Pancreas (tissue), 10 donors: ENCODE data around the gene FAM81A. TPM values are rescaled to one million over a fixed set of nuclear protein-coding genes. Genes with fewer than 3 reads are reported as not detected.
A peak's percentile ranks its signal among the peaks of the same experiment; 100 is the strongest.
"Not testable (repeated sequence)": the region's sequence is repeated elsewhere in the genome, so short reads cannot be mapped to it uniquely, and the experiment has no call there.

ENCODE experiments used
- ATAC-seq, 4 donors: fragments of 200-7000 bp; cut with Tn5 transposase; one replicate each; pipeline versions ENCODE4 v1.8.0 to v1.9.1; 2020; ENCODE audit warnings: mild to moderate bottlenecking in 4 of 4, moderate library complexity in 4 of 4
- DNase-seq, 6 donors: peaks; one replicate each; pipeline ENCODE4 v3.0.0-alpha.2; 2020
- FAIRE-seq: peaks from 2 replicates; lab custom pipeline; 2012; peaks lifted over from hg19 to GRCh38; lab: Jason Lieb, UNC
- H3K27ac ChIP-seq, 4 donors: fragments of 200-600 bp; sonication (generic); 1 replicate in 3 of 4; 2 replicates in 1 of 4; pipeline versions ENCODE4 v1.5.0 to v1.8.0; 2020
- H3K27me3 ChIP-seq, 4 donors: fragments of 200-600 bp; one replicate each; pipeline ENCODE4 v1.8.0; 2021
- H3K36me3 ChIP-seq, 3 donors: fragments of 200-600 bp; sonication (generic) in 1 of 3; one replicate each; pipeline versions ENCODE4 v1.5.0 to v1.8.0; 2020 to 2021
- H3K4me1 ChIP-seq, 3 donors: fragments of 200-600 bp; one replicate each; pipeline ENCODE4 v1.8.0; 2021
- H3K4me3 ChIP-seq, 4 donors: fragments of 200-600 bp; sonication (generic) in 2 of 4; one replicate each; pipeline versions ENCODE4 v1.5.0 to v1.8.0; 2020 to 2021
- H3K9me3 ChIP-seq, 4 donors: fragments of 200-600 bp; one replicate each; pipeline ENCODE4 v1.8.0; 2021
- CTCF ChIP-seq, 4 donors: fragments of 200-600 bp; sonication (generic) in 3 of 4; IDR thresholded peaks; one replicate each; pipeline versions ENCODE4 v1.5.0 to v1.8.0; 2021; ENCODE audit warnings: antibody characterized with exemption in 4 of 4
- WGBS, 2 donors: extraction: QIAGEN DNeasy Blood & Tissue Kit; methylation state at CpG; one replicate each; pipeline ENCODE4 v1.1.7; 2013; 5-methylcytosine and 5-hydroxymethylcytosine counted together
- intact Hi-C, 3 donors: fragments of 100-400 bp; cut with DNase I; formaldehyde crosslinking; loops; one replicate each; pipeline versions ENCODE4 v1.11.1 to v1.14.2; 2022
- polyA plus RNA-seq, 2 donors: library from polyadenylated mRNA; stranded (reverse); fragments of 200-250 nt; gene quantifications; one replicate each; pipeline ENCODE4 v1.2.3, GENCODE V29; 2013
- total RNA-seq, 6 donors: library from RNA; stranded (reverse); fragmentation: NEBNext Ultra II Directional in 4 of 6; extraction: Animal tissue kit (Norgen Biotek cat#: 25700) in 4 of 6; gene quantifications; one replicate each; pipeline versions ENCODE4 v1.2.1 to v1.2.4, GENCODE V29; 2021 to 2023
- donor health status: healthy with polysubstance abuse.
- donor health status: DM: no; HTN: no; CAD: no; lungs with moderate emphysema.
- donor health status: DM: no; HTN: no; CAD: no.
- donor health status: control.
- donor health status: control.
- donor health status: Bipolar disorder and iron deficiency.
- donor health status: DM: yes; HTN: yes; CAD: no.
- donor health status: DM: no; HTN: no; CAD: no.
- donor health status: DM: no; HTN: no; CAD: no.
- donor health status: DM: yes; HTN: yes; CAD: no.

FAM81A gene
- total and polyA plus RNA-seq, 8 donors, result 0.34 to 2.2 (median 0.62) TPM

GRCh38 chr15:59519329-59519728 is 81.3 kb downstream of the FAM81A start:
- no peak for TF ChIP-seq CTCF (IDR thresholded peaks at IDR 0.05)
- no peaks in the 10 kb centered on the region for H3K9me3 ChIP-seq
- ATAC-seq, result no peak
- no peaks in the 10 kb centered on the region for H3K36me3 ChIP-seq
- H3K4me1 ChIP-seq, result no peaks in the 10 kb centered on the region
- intact Hi-C loops, result no loop called here
- no peak overlapping the region for H3K27ac ChIP-seq
- FAIRE-seq, result no peak
- no peaks in the 10 kb centered on the region for H3K27me3 ChIP-seq
- WGBS, 2 donors, result 81 to 86% methylated on average over 3 of the region's 3 CpGs
- H3K4me3 ChIP-seq, result no peak overlapping the region
- DNase-seq, result no peak

DNA sequence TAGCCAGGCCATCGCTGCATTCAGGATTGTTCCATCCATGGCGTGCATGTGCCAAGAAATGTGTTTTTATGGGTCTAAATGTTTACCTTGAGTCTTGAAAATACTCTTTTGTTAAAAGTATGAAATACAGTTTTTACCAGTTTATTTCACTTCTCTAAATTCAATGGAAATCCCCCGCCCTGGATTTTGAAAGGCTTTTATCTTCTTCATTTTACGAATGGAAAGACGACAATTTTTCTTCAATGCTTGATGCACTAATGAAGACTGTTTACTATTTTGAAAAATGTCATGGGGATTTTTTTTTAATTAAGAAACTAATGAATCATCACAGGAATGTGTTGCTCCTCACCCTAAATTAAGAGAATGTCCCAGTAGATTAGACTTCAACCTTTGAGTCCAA is 83.5 kb downstream of the FAM81A start:
- ATAC-seq, result no peak
- no peak overlapping the region for H3K27ac ChIP-seq
- H3K4me1 ChIP-seq, result no peaks in the 10 kb centered on the region
- no peaks in the 10 kb centered on the region for H3K36me3 ChIP-seq
- no peaks in the 10 kb centered on the region for H3K27me3 ChIP-seq
- no peak overlapping the region for H3K4me3 ChIP-seq
- H3K9me3 ChIP-seq, result no peaks in the 10 kb centered on the region
- 89 to 93% methylated on average over 5 of the region's 5 CpGs for WGBS, 2 donors
- DNase-seq, result no peak
- FAIRE-seq, result no peak
- no peak for TF ChIP-seq CTCF (IDR thresholded peaks at IDR 0.05)
- intact Hi-C loops, result no loop called here

- Histone ChIP-seq H3K27ac (no peak overlapping the region), H3K4me1 (no peaks in the 10 kb centered on the region), H3K36me3 (no peaks in the 10 kb centered on the region), H3K4me3 (no peak overlapping the region), H3K9me3 (no peaks in the 10 kb centered on the region), H3K27me3 (no peaks in the 10 kb centered on the region)
- intact Hi-C loops, result no loop called here
- ATAC-seq (no peak), DNase-seq (no peak), FAIRE-seq (no peak)
- TF ChIP-seq CTCF (IDR thresholded peaks at IDR 0.05), result no peak
- WGBS, 2 donors, result 75 to 80% methylated on average over 15 of the region's 15 CpGs
Observed at GRCh38 chr15:59522988-59523461, 85.0 kb downstream of the FAM81A start.

- 83 to 84% methylated on average over 6 of the region's 6 CpGs for WGBS, 2 donors
- no peak overlapping the region for H3K4me3 ChIP-seq
- H3K27me3 ChIP-seq, result no peaks in the 10 kb centered on the region
- no peak for TF ChIP-seq CTCF (IDR thresholded peaks at IDR 0.05)
- no peaks in the 10 kb centered on the region for H3K9me3 ChIP-seq
- intact Hi-C loops, result no loop called here
- FAIRE-seq (no peak), DNase-seq (no peak), ATAC-seq (no peak)
- no peaks in the 10 kb centered on the region for H3K36me3 ChIP-seq
- no peak overlapping the region for H3K27ac ChIP-seq
- H3K4me1 ChIP-seq, result no peaks in the 10 kb centered on the region
Observed at GRCh38 chr15:59523702-59524101, 85.7 kb downstream of the FAM81A start.

DNA sequence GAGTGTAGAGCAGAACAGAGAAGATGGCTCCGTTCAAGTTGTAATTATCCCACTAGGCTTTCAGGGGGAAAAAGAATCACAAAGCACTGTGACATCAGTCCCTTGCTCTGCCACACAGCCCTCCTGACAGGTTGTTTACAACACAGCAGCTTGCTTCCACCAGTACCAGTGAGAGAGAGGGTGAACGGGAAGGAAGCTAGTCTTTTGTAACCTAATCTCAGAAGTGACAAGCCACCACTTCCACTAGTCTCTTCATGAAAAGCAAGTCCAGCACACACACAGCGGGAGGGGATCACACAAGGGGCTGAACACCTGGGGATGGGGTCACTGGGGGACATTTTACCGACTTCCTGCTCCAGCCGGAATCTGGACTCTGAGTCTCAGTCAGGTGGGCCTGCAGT is 86.3 kb downstream of the FAM81A start:
- ATAC-seq, result peak in 2 of 4 donors; percentile 31 to 37
- no peak overlapping the region for H3K27ac ChIP-seq

GRCh38 chr15:59526466-59526865 is 88.5 kb downstream of the FAM81A start:
- H3K4me1 ChIP-seq, ATAC-seq, DNase-seq, H3K27ac ChIP-seq, FAIRE-seq, H3K36me3 ChIP-seq, intact Hi-C loops, H3K9me3 ChIP-seq, H3K4me3 ChIP-seq, H3K27me3 ChIP-seq: not testable (repeated sequence)
- WGBS, 2 donors, result 68 to 80% methylated on average over 6 of the region's 6 CpGs

More for the DNA sequence above, 86.3 kb downstream of the FAM81A start:
- 59 to 78% methylated on average over 5 of the region's 5 CpGs for WGBS, 2 donors
- H3K4me1 ChIP-seq, result peaks cover 0 to 3% (median 0%) of the 10 kb centered on the region in 3 donors
- DNase-seq, result no peak
- TF ChIP-seq CTCF (IDR thresholded peaks at IDR 0.05), result no peak
- no peak overlapping the region for H3K4me3 ChIP-seq
- FAIRE-seq, result no peak
- no peaks in the 10 kb centered on the region for H3K27me3 ChIP-seq
- no peaks in the 10 kb centered on the region for H3K9me3 ChIP-seq
- intact Hi-C loops, result no loop called here
- H3K36me3 ChIP-seq, result no peaks in the 10 kb centered on the region
